Tibial artery (tissue), 4 donors: ENCODE results near the gene SGSM2.

Experiments used
- DNase-seq, 2 donors: peaks; one replicate each; pipeline ENCODE4 v3.0.0-alpha.2; 2019
- H3K27ac ChIP-seq, 2 donors: fragments of 200-600 bp; sonication (generic) in 1 of 2; 1 replicate in 1 of 2; 2 replicates in 1 of 2; pipeline ENCODE4 v1.5.1; 2018 to 2019; ENCODE audit warnings: mild to moderate bottlenecking in 1 of 2
- H3K27me3 ChIP-seq, 2 donors: fragments of 200-600 bp; sonication (generic) in 1 of 2; one replicate each; pipeline versions ENCODE4 v1.5.1 to v1.6.0; 2016 to 2019
- H3K36me3 ChIP-seq, 3 donors: fragments of 200-600 bp; sonication (generic) in 2 of 3; one replicate each; pipeline ENCODE4 v1.5.1; 2016 to 2019; ENCODE audit warnings: mild to moderate bottlenecking in 2 of 3
- H3K4me1 ChIP-seq, 4 donors: fragments of 200-600 bp; sonication (generic) in 2 of 4; 1 replicate in 3 of 4; 2 replicates in 1 of 4; pipeline ENCODE4 v1.5.1; 2016 to 2019
- H3K4me3 ChIP-seq, 2 donors: fragments of 200-600 bp; sonication (generic) in 1 of 2; 1 replicate in 1 of 2; 2 replicates in 1 of 2; pipeline ENCODE4 v1.5.1; 2018 to 2019; ENCODE audit warnings: mild to moderate bottlenecking in 2 of 2
- H3K9me3 ChIP-seq, 3 donors: fragments of 200-600 bp; sonication (generic) in 1 of 3; one replicate each; pipeline ENCODE4 v1.5.1; 2016 to 2019
- intact Hi-C: fragments of 100-400 bp; cut with DNase I; formaldehyde crosslinking; loops from one replicate; pipeline ENCODE4 v1.15.0; 2023; ENCODE audit warnings: low total_unique reads
- TF ChIP-seq, protein P1 (sequence below), 2 experiments: fragments of 200-600 bp in 1 of 2; fragments of 450-650 bp in 1 of 2; IDR thresholded peaks; one replicate each; pipeline ENCODE4 v1.5.1; 2017 to 2019; ENCODE audit warnings: antibody characterized with exemption in 2 of 2, mild to moderate bottlenecking in 1 of 2, moderate library complexity in 1 of 2

The SGSM2 gene

DNA sequence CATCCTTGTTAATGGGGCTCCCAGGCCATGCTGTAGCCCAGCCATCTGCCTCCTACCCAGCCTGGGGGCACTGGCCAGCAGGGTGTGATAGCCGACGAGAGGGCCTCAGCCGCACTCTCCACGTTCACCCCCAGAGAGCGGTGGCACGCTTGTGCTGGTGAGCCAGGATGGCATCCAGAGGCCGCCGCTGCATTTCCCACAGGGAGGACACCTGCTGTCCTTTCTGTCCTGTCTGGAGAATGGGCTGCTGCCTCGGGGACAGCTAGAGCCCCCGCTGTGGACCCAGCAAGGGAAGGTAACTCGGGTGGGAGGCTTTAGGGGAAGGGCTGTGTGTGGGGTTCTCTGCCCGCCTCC is 27.4 kb downstream of the SGSM2 start:
- H3K36me3 ChIP-seq: peaks cover 9 to 96% (median 26%) of the 10 kb centered on the region in 3 donors
- H3K4me3 ChIP-seq: no peak overlapping the region
- no peak overlapping the region for H3K27ac ChIP-seq
- intact Hi-C loops: no loop called here
- TF ChIP-seq, protein P1, sequence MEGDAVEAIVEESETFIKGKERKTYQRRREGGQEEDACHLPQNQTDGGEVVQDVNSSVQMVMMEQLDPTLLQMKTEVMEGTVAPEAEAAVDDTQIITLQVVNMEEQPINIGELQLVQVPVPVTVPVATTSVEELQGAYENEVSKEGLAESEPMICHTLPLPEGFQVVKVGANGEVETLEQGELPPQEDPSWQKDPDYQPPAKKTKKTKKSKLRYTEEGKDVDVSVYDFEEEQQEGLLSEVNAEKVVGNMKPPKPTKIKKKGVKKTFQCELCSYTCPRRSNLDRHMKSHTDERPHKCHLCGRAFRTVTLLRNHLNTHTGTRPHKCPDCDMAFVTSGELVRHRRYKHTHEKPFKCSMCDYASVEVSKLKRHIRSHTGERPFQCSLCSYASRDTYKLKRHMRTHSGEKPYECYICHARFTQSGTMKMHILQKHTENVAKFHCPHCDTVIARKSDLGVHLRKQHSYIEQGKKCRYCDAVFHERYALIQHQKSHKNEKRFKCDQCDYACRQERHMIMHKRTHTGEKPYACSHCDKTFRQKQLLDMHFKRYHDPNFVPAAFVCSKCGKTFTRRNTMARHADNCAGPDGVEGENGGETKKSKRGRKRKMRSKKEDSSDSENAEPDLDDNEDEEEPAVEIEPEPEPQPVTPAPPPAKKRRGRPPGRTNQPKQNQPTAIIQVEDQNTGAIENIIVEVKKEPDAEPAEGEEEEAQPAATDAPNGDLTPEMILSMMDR (IDR thresholded peaks at IDR 0.05): no peak
- H3K4me1 ChIP-seq: no peaks in the 10 kb centered on the region
- H3K27me3 ChIP-seq: no peaks in the 10 kb centered on the region
- no peaks in the 10 kb centered on the region for H3K9me3 ChIP-seq
- no peak for DNase-seq

DNA sequence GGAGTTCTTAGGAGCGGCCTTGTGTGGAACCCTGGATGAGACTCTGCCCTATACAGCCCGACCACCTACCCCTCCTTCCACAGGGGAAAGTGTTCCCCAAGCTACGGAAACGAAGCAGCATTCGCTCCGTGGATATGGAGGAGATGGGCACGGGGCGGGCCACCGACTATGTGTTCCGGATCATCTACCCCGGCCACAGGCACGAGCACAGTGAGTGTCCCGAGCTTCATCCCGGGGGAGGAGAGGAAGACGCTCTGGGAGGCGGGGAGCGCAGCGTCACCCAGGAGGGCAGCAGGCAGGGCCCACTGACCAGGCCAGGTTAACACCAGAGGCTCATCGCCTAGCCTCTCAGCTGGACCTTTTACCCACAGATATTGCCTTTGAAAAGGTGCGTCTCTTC is 27.8 kb downstream of the SGSM2 start:
- intact Hi-C loops: no loop called here
- H3K36me3 ChIP-seq: peaks cover 9 to 96% (median 26%) of the 10 kb centered on the region in 3 donors

DNA sequence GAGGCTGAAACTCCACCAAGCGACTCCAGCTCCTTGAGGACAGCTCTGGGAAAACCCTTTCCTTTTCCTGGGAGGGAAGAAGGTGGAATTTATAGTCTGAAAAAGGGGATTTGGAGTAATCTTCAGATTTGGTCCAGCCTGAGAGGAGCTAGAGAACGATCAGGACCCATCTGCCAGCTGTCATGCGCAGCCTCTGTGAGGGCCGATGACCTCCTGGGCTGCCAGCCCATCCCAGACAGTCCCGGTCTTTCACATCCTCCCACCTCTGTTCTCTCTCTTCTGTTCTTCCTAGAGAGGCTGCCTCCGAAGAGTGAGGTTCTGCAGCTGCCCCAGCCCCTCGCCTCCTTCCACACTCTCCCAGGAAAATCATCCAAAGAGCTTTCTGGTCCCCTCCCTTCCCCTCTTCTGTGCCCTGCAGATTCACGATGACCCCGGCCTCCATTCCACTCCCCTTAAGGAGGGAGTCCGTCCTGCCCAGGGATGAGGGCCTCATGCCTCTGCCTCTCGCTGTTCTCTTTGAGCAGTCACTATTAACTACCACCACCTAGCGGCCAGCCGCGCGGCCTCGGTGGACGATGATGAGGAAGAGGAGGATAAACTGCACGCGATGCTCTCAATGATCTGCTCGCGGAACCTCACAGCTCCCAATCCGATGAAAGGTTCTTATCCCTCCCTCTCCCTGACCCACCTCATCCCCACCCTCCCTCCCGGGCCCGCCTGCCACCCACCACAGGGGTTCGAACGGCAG is 29.6 kb downstream of the SGSM2 start:
- H3K4me1 ChIP-seq: no peaks in the 10 kb centered on the region
- DNase-seq: no peak
- no peak overlapping the region for H3K4me3 ChIP-seq

More for the DNA sequence above, 27.8 kb downstream of the SGSM2 start:
- H3K4me1 ChIP-seq: no peaks in the 10 kb centered on the region
- no peaks in the 10 kb centered on the region for H3K27me3 ChIP-seq
- no peak for DNase-seq
- H3K4me3 ChIP-seq: no peak overlapping the region
- TF ChIP-seq, protein P1 (IDR thresholded peaks at IDR 0.05): no peak
- H3K27ac ChIP-seq: no peak overlapping the region
- H3K9me3 ChIP-seq: no peaks in the 10 kb centered on the region

DNA sequence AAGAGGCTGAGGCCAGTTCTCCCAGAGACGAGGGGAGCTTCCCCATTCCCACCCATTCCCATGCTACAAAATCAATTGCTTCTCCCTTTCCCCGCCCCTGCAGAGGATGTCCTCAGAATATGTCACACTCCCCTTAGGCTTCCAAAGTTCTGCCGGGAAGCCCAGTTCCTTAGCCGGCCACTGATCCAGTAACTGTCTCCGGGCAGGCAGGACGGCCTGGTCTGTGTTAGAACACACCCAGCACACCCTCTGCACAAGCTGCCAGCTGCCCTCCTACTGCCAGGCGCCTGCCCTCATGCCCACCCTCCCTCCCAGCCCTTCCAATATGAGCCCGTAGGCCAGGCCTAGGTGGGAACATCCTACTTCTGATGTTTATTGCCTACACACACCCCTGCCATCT is 31.1 kb downstream of the SGSM2 start:
- intact Hi-C loops: no loop called here

More for the DNA sequence above, 29.6 kb downstream of the SGSM2 start:
- Histone ChIP-seq H3K36me3 (peaks cover 5 to 97% (median 36%) of the 10 kb centered on the region in 3 donors), H3K9me3 (no peaks in the 10 kb centered on the region), H3K27me3 (no peaks in the 10 kb centered on the region), H3K27ac (no peak overlapping the region)
- TF ChIP-seq, protein P1 (IDR thresholded peaks at IDR 0.05): no peak
- intact Hi-C loops: no loop called here

DNA sequence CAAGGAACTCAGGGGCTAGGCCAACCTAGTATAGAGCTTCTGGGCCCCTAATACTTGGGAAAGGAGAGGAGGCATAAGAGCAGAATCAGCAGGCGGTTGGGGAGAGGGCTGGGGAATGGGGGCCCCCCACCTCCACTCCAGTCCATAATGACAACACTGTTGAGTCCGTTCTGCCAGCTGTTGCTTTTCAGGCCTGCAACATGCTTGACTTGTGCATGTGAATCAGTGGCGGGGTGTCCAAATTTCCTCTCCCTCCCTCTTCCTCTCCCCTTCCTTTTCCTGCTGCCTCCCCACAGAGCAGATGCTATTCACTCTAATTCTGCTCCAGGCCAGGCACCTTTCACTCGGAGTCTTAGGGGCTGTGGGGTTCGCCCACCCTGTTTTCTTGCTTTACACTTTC is 31.7 kb downstream of the SGSM2 start:
- Histone ChIP-seq H3K27me3 (no peaks in the 10 kb centered on the region), H3K4me3 (no peak overlapping the region), H3K27ac (no peak overlapping the region), H3K9me3 (no peaks in the 10 kb centered on the region), H3K36me3 (peaks cover 6 to 98% (median 41%) of the 10 kb centered on the region in 3 donors), H3K4me1 (no peaks in the 10 kb centered on the region)
- intact Hi-C loops: no loop called here
- TF ChIP-seq, protein P1 (IDR thresholded peaks at IDR 0.05): no peak
- no peak for DNase-seq

More for the DNA sequence above, 31.1 kb downstream of the SGSM2 start:
- Histone ChIP-seq H3K4me3 (no peak overlapping the region), H3K36me3 (peaks cover 5 to 98% (median 40%) of the 10 kb centered on the region in 3 donors), H3K27me3 (no peaks in the 10 kb centered on the region), H3K9me3 (no peaks in the 10 kb centered on the region), H3K27ac (no peak overlapping the region), H3K4me1 (no peaks in the 10 kb centered on the region)
- DNase-seq: no peak
- TF ChIP-seq, protein P1 (IDR thresholded peaks at IDR 0.05): no peak
